ENCODE data around the gene PPA2.

The PPA2 gene

DNA sequence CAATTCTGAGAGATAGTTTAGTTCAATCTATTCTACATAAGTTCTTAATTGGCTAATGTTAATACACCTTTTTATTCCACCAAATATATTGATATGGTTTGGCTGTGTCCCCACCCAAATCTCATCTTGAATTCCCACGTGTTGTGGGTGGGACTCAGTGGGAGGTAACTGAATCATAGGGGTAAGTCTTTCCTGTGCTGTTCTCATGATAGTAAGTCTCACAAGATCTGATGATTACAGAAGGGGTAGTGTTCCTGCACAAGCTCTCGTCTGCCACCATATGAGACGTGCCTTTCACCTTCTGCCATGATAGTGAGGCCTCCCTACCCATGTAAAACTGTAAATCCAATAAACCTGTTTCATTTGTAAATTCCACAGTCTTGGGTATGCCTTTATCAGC lies 11.3 kb downstream of the PPA2 start:
- ChIA-PET CTCF (no interaction called here), POLR2A (interaction anchor here (0.7 kb wide), 1 partner anchor 11 kb away, joined by 4 read pairs; the partner anchor contains the start of gene PPA2)
- H3K4me3 ChIP-seq (ENCODE audit: low read depth, low read length) = no peak overlapping the region
- no peaks in the 10 kb centered on the region for H3K9me3 ChIP-seq (ENCODE audit: control insufficient read depth, insufficient read depth, low read depth, low read length)
- TF ChIP-seq ZNF24 (tag by site-specific recombination; IDR thresholded peaks at IDR 0.05) (no peak), SP2 (tag by site-specific recombination; IDR thresholded peaks at IDR 0.05) (no peak), WT1 (tag by site-specific recombination; IDR thresholded peaks at IDR 0.05) (no peak), ZSCAN16 (tag by site-specific recombination; IDR thresholded peaks at IDR 0.05) (no peak), KLF9 (tag by site-specific recombination; IDR thresholded peaks at IDR 0.05; ENCODE audit: low read depth) (no peak), PRDM4 (tag by site-specific recombination; IDR thresholded peaks at IDR 0.05) (no peak), ZSCAN23 (tag by site-specific recombination; IDR thresholded peaks at IDR 0.05) (no peak)
- TF ChIP-seq, protein P1, sequence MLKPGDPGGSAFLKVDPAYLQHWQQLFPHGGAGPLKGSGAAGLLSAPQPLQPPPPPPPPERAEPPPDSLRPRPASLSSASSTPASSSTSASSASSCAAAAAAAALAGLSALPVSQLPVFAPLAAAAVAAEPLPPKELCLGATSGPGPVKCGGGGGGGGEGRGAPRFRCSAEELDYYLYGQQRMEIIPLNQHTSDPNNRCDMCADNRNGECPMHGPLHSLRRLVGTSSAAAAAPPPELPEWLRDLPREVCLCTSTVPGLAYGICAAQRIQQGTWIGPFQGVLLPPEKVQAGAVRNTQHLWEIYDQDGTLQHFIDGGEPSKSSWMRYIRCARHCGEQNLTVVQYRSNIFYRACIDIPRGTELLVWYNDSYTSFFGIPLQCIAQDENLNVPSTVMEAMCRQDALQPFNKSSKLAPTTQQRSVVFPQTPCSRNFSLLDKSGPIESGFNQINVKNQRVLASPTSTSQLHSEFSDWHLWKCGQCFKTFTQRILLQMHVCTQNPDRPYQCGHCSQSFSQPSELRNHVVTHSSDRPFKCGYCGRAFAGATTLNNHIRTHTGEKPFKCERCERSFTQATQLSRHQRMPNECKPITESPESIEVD (tag by site-specific recombination; IDR thresholded peaks at IDR 0.05) = no peak
- TF ChIP-seq, protein P2, sequence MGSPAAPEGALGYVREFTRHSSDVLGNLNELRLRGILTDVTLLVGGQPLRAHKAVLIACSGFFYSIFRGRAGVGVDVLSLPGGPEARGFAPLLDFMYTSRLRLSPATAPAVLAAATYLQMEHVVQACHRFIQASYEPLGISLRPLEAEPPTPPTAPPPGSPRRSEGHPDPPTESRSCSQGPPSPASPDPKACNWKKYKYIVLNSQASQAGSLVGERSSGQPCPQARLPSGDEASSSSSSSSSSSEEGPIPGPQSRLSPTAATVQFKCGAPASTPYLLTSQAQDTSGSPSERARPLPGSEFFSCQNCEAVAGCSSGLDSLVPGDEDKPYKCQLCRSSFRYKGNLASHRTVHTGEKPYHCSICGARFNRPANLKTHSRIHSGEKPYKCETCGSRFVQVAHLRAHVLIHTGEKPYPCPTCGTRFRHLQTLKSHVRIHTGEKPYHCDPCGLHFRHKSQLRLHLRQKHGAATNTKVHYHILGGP (tag by site-specific recombination; IDR thresholded peaks at IDR 0.05) = no peak
- TF ChIP-seq, protein P3, sequence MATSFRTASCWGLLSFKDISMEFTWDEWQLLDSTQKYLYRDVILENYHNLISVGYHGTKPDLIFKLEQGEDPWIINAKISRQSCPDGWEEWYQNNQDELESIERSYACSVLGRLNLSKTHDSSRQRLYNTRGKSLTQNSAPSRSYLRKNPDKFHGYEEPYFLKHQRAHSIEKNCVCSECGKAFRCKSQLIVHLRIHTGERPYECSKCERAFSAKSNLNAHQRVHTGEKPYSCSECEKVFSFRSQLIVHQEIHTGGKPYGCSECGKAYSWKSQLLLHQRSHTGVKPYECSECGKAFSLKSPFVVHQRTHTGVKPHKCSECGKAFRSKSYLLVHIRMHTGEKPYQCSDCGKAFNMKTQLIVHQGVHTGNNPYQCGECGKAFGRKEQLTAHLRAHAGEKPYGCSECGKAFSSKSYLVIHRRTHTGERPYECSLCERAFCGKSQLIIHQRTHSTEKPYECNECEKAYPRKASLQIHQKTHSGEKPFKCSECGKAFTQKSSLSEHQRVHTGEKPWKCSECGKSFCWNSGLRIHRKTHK (tag by site-specific recombination; IDR thresholded peaks at IDR 0.05) = no peak
- no peak overlapping the region for H3K27ac ChIP-seq (ENCODE audit: extremely low read depth, low read depth, low read length)
- H3K36me3 ChIP-seq (ENCODE audit: control insufficient read depth in 2 of 2, insufficient read depth in 1 of 2, low read length in 2 of 2) = peaks cover 0 to 9% of the 10 kb centered on the region in 2 experiments; a peak in 1 of 3 replicates
- H3K4me1 ChIP-seq (ENCODE audit: control insufficient read depth, insufficient read depth, low read length) = no peaks in the 10 kb centered on the region

DNA sequence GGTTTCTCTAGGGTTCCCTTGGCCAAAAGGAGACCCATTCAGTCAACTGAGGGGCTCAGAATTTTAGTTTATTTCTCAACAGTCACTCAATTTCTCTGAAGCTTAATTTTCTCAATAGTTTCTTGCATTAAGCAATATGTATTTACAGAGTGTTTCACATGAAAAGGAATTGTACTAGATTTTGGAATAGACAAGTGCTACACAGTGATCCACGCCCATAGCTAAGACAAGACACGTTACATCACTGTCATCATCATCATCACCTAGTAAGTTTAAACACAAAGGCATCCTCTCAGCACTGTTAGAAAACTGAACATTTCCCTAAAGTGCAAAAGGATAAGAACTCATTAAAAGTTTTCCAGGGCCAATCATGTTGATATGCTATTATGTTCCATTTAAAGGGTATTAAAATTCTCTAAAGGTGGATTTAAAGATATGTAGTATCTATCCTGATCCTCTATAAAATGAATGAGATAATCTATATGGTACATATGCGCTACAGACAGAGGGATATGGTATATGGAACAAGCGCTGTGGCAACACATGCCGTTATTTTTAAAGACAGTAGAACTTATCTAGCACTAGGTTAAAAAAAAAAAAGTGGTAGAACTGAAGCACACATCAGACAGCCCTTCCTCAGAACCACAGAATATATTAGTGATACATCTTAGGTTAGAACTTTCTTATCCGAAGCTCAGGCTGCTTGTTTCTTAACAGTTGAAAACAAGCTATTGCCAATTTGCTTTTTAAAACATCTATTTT lies 12.1 kb downstream of the PPA2 start:
- Histone ChIP-seq H3K4me3 (ENCODE audit: low read depth, low read length) (no peak overlapping the region), H3K27ac (ENCODE audit: extremely low read depth, low read depth, low read length) (no peak overlapping the region), H3K4me1 (ENCODE audit: control insufficient read depth, insufficient read depth, low read length) (no peaks in the 10 kb centered on the region), H3K9me3 (ENCODE audit: control insufficient read depth, insufficient read depth, low read depth, low read length) (no peaks in the 10 kb centered on the region), H3K36me3 (ENCODE audit: control insufficient read depth in 2 of 2, insufficient read depth in 1 of 2, low read length in 2 of 2) (peaks cover 0 to 4% of the 10 kb centered on the region in 2 experiments; a peak in 1 of 3 replicates)
- ChIA-PET POLR2A (interaction anchor here (0.7 kb wide), 1 partner anchor 12 kb away, joined by 4 read pairs; the partner anchor contains the start of gene PPA2), CTCF (no interaction called here)
- no peak for TF ChIP-seq GLIS1 (tag by site-specific recombination; IDR thresholded peaks at IDR 0.05)
- TF ChIP-seq ZNF776 (tag by site-specific recombination; IDR thresholded peaks at IDR 0.05; ENCODE audit: borderline replicate concordance) = no peak
- TF ChIP-seq ZNF701 (tag by site-specific recombination; IDR thresholded peaks at IDR 0.05) = no peak
- TF ChIP-seq, protein P4, sequence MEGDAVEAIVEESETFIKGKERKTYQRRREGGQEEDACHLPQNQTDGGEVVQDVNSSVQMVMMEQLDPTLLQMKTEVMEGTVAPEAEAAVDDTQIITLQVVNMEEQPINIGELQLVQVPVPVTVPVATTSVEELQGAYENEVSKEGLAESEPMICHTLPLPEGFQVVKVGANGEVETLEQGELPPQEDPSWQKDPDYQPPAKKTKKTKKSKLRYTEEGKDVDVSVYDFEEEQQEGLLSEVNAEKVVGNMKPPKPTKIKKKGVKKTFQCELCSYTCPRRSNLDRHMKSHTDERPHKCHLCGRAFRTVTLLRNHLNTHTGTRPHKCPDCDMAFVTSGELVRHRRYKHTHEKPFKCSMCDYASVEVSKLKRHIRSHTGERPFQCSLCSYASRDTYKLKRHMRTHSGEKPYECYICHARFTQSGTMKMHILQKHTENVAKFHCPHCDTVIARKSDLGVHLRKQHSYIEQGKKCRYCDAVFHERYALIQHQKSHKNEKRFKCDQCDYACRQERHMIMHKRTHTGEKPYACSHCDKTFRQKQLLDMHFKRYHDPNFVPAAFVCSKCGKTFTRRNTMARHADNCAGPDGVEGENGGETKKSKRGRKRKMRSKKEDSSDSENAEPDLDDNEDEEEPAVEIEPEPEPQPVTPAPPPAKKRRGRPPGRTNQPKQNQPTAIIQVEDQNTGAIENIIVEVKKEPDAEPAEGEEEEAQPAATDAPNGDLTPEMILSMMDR (tag by site-specific recombination; IDR thresholded peaks at IDR 0.05) = no peak
- TF ChIP-seq ZNF366 (tag by site-specific recombination; conservative IDR thresholded peaks at IDR 0.05) = no peak
- TF ChIP-seq, protein P5, sequence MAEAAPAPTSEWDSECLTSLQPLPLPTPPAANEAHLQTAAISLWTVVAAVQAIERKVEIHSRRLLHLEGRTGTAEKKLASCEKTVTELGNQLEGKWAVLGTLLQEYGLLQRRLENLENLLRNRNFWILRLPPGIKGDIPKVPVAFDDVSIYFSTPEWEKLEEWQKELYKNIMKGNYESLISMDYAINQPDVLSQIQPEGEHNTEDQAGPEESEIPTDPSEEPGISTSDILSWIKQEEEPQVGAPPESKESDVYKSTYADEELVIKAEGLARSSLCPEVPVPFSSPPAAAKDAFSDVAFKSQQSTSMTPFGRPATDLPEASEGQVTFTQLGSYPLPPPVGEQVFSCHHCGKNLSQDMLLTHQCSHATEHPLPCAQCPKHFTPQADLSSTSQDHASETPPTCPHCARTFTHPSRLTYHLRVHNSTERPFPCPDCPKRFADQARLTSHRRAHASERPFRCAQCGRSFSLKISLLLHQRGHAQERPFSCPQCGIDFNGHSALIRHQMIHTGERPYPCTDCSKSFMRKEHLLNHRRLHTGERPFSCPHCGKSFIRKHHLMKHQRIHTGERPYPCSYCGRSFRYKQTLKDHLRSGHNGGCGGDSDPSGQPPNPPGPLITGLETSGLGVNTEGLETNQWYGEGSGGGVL (tag by site-specific recombination; IDR thresholded peaks at IDR 0.05) = no peak
- no peak for TF ChIP-seq ZNF239 (tag by site-specific recombination; IDR thresholded peaks at IDR 0.05)
- TF ChIP-seq, protein P6, sequence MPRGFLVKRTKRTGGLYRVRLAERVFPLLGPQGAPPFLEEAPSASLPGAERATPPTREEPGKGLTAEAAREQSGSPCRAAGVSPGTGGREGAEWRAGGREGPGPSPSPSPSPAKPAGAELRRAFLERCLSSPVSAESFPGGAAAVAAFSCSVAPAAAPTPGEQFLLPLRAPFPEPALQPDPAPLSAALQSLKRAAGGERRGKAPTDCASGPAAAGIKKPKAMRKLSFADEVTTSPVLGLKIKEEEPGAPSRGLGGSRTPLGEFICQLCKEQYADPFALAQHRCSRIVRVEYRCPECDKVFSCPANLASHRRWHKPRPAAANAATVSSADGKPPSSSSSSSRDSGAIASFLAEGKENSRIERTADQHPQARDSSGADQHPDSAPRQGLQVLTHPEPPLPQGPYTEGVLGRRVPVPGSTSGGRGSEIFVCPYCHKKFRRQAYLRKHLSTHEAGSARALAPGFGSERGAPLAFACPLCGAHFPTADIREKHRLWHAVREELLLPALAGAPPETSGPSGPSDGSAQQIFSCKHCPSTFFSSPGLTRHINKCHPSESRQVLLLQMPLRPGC (tag by site-specific recombination; IDR thresholded peaks at IDR 0.05) = no peak
- no peak for TF ChIP-seq ZBTB8A (tag by site-specific recombination; IDR thresholded peaks at IDR 0.05)
- TF ChIP-seq ZNF629 (tag by site-specific recombination; IDR thresholded peaks at IDR 0.05) = no peak
